HG03103 (cell line): ENCODE data around the gene CPSF7.
"Not testable (repeated sequence)": the region's sequence is repeated elsewhere in the genome, so short reads cannot be mapped to it uniquely, and the experiment has no call there.

Experiments
- ATAC-seq: cut with Tn5 transposase; IDR thresholded peaks from one replicate; pipeline ENCODE4 v1.9.1; 2021; ENCODE audit warnings: low read depth; ENCODE audit not compliant: unreplicated experiment

Gene CPSF7

GRCh38 chr11:61429691-61430582 is at the start of gene CPSF7, which contains the start of gene SDHAF2:
Gene CPSF7 (minus strand): TSS chr11:61429975. CDS start chr11:61429235, 740 bp downstream.
Gene SDHAF2 (plus strand): TSS chr11:61430124. CDS start chr11:61430147, 23 bp downstream.
- peak; percentile 88 for ATAC-seq

GRCh38 chr11:61477727-61478148 is 48.0 kb upstream of the CPSF7 start:
- ATAC-seq, result no peak

GRCh38 chr11:61477126-61477525 is 47.4 kb upstream of the CPSF7 start:
- ATAC-seq, result no peak

- no peak for ATAC-seq
Observed at GRCh38 chr11:61476371-61476770, 46.6 kb upstream of the CPSF7 start.

- ATAC-seq, result no peak
Observed at GRCh38 chr11:61475433-61475832, 45.7 kb upstream of the CPSF7 start.

GRCh38 chr11:61474013-61474643 is 44.4 kb upstream of the CPSF7 start:
- ATAC-seq, result no peak

GRCh38 chr11:61473370-61474012 is 43.7 kb upstream of the CPSF7 start:
- no peak for ATAC-seq

- ATAC-seq, result no peak
Observed at GRCh38 chr11:61472868-61473267, 43.1 kb upstream of the CPSF7 start.

GRCh38 chr11:61472282-61472681 is 42.5 kb upstream of the CPSF7 start:
- no peak for ATAC-seq

- no peak for ATAC-seq
Observed at GRCh38 chr11:61468002-61468401, 38.2 kb upstream of the CPSF7 start.

- not testable (repeated sequence) for ATAC-seq
Observed at GRCh38 chr11:61467602-61468001, 37.8 kb upstream of the CPSF7 start.

- no peak for ATAC-seq
Observed at GRCh38 chr11:61460986-61461385, 31.2 kb upstream of the CPSF7 start.

GRCh38 chr11:61460474-61460881 is 30.7 kb upstream of the CPSF7 start:
- ATAC-seq, result no peak

GRCh38 chr11:61454520-61454919 is 24.7 kb upstream of the CPSF7 start:
- no peak for ATAC-seq

GRCh38 chr11:61453695-61454094 is 23.9 kb upstream of the CPSF7 start:
- no peak for ATAC-seq

GRCh38 chr11:61452825-61453224 is 23.1 kb upstream of the CPSF7 start:
- ATAC-seq, result no peak

- no peak for ATAC-seq
Observed at GRCh38 chr11:61448552-61448927, 18.8 kb upstream of the CPSF7 start.

GRCh38 chr11:61447601-61448551 is 18.1 kb upstream of the CPSF7 start:
- no peak for ATAC-seq

GRCh38 chr11:61446211-61446651 is 16.5 kb upstream of the CPSF7 start:
- no peak for ATAC-seq

GRCh38 chr11:61445516-61445915 is 15.7 kb upstream of the CPSF7 start:
- no peak for ATAC-seq
